GM12878 (cell line): ENCODE measurements around the gene FGF10. TPM values are rescaled to one million over a fixed set of nuclear protein-coding genes. Genes with fewer than 3 reads are reported as not detected.

Experiments
- ATAC-seq: fragments of 200-7000 bp; cut with Tn5 transposase; 3 replicates; pipeline ENCODE4 v1.9.1; 2020; ENCODE audit warnings: mild to moderate bottlenecking, moderate library complexity
- BruUV-seq: library from RNA; stranded (reverse); fragments of 400-500 nt; replicated peaks from 2 replicates; lab custom pipeline; 2021; lab: Mats Ljungman, UMichigan
- CTCF ChIA-PET: fragments of 300-600 bp; sonication (Branson Sonifier 250); formaldehyde crosslinking; extraction: SDS; loops from one replicate; lab custom pipeline; 2021; ENCODE audit warnings: inconsistent platforms; lab: Yijun Ruan, JAX
- POLR2A ChIA-PET: fragments of 350-600 bp; formaldehyde crosslinking; extraction: SDS; loops from one replicate; lab custom pipeline; 2021; ENCODE audit warnings: inconsistent platforms; lab: Charles Lee
- RAD21 ChIA-PET: fragments of 300-600 bp; sonication (Branson Sonifier 250); formaldehyde crosslinking; loops from one replicate; lab custom pipeline; 2023; ENCODE audit warnings: antibody characterized with exemption; ENCODE audit not compliant: unreplicated experiment; lab: Charles Lee
- SMC1A ChIA-PET: fragments of 300-600 bp; sonication (Branson Sonifier 250); formaldehyde crosslinking; loops from one replicate; lab custom pipeline; 2023; ENCODE audit not compliant: unreplicated experiment, uncharacterized antibody; lab: Charles Lee
- DNase-seq: peaks from one replicate; pipeline ENCODE4 v3.0.0-alpha.2; 2011; ENCODE audit warnings: low read depth, low spot score
- FAIRE-seq: peaks from 3 replicates; lab custom pipeline; 2011; peaks lifted over from hg19 to GRCh38; lab: Jason Lieb, UNC
- H2AFZ ChIP-seq: 2 replicates; pipeline ENCODE4 v1.6.0; 2011; ENCODE audit warnings: low read depth, low read length, control low read depth; ENCODE audit not compliant: control insufficient read depth
- H3K27ac ChIP-seq: 2 replicates; pipeline ENCODE4 v1.5.1; 2011; ENCODE audit warnings: control low read depth; ENCODE audit not compliant: control insufficient read depth, insufficient read depth
- H3K27me3 ChIP-seq, 2 experiments: replicated peaks in 1 of 2; 2 replicates each; pipeline versions ENCODE4 v1.6.0 to v1.6.1; 2011; ENCODE audit warnings: low read length in 1 of 2; ENCODE audit not compliant: control insufficient read depth in 2 of 2, insufficient read depth in 2 of 2
- H3K36me3 ChIP-seq, 2 experiments: 2 replicates each; pipeline ENCODE4 v1.5.1; 2011; ENCODE audit warnings: low read length in 1 of 2; ENCODE audit not compliant: control insufficient read depth in 2 of 2, insufficient read depth in 2 of 2
- H3K4me1 ChIP-seq: 2 replicates; pipeline ENCODE4 v1.6.1; 2011; ENCODE audit warnings: mild to moderate bottlenecking, low read length, moderate library complexity, mixed read lengths; ENCODE audit not compliant: control insufficient read depth, insufficient read depth
- H3K4me2 ChIP-seq: 2 replicates; pipeline ENCODE4 v1.6.0; 2011; ENCODE audit warnings: control low read depth; ENCODE audit not compliant: control insufficient read depth, insufficient read depth
- H3K4me3 ChIP-seq: fragments of 200-600 bp; sonication (generic); 2 replicates; pipeline ENCODE4 v1.5.1; 2016
- H3K79me2 ChIP-seq: 2 replicates; pipeline ENCODE4 v1.6.0; 2011; ENCODE audit warnings: low read length; ENCODE audit not compliant: control insufficient read depth, insufficient read depth
- H3K9ac ChIP-seq: 2 replicates; pipeline ENCODE4 v1.8.0; 2011; ENCODE audit warnings: low read length, control low read depth, mixed read lengths; ENCODE audit not compliant: control insufficient read depth, insufficient read depth
- H3K9me3 ChIP-seq: replicated peaks from 3 replicates; pipeline ENCODE4 v1.5.1; 2011; ENCODE audit warnings: mild to moderate bottlenecking, low read length; ENCODE audit not compliant: control insufficient read depth, insufficient read depth
- H4K20me1 ChIP-seq: 2 replicates; pipeline ENCODE4 v1.6.0; 2011; ENCODE audit not compliant: control insufficient read depth, insufficient read depth
- CHD2 ChIP-seq: IDR thresholded peaks from 2 replicates; pipeline ENCODE4 v1.6.1; 2011; ENCODE audit warnings: low read depth, low read length, improper control_type of control experiment, borderline replicate concordance
- ESRRA ChIP-seq: IDR thresholded peaks from 2 replicates; pipeline ENCODE4 v1.6.1; 2012; ENCODE audit warnings: mild to moderate bottlenecking, low read length, improper control_type of control experiment
- JUNB ChIP-seq: IDR thresholded peaks from 2 replicates; pipeline ENCODE4 v1.6.1; 2016; ENCODE audit warnings: antibody characterized with exemption, mild to moderate bottlenecking
- MYB ChIP-seq: fragments of 150-350 bp; IDR thresholded peaks from 2 replicates; pipeline ENCODE4 v1.6.1; 2014; ENCODE audit warnings: mild to moderate bottlenecking, low read depth, low read length, borderline replicate concordance
- NFYB ChIP-seq: IDR thresholded peaks from 2 replicates; pipeline ENCODE4 v1.6.1; 2011; ENCODE audit warnings: low read depth, mild to moderate bottlenecking, low read length, improper control_type of control experiment, moderate library complexity; ENCODE audit not compliant: insufficient read depth
- PAX8 ChIP-seq: fragments of 450-650 bp; IDR thresholded peaks from 2 replicates; pipeline ENCODE4 v1.6.1; 2017; ENCODE audit warnings: mild to moderate bottlenecking, moderate library complexity
- POLR2A ChIP-seq: IDR thresholded peaks from 2 replicates; pipeline ENCODE4 v1.6.1; 2011; ENCODE audit warnings: low read depth, mild to moderate bottlenecking, low read length
- RBBP5 ChIP-seq: fragments of 200-600 bp; sonication (generic); conservative IDR thresholded peaks from 2 replicates; pipeline ENCODE4 v1.6.1; 2016
- SIN3A ChIP-seq: IDR thresholded peaks from 2 replicates; pipeline ENCODE4 v1.6.1; 2012; ENCODE audit warnings: low read depth, low read length, improper control_type of control experiment
- TARDBP ChIP-seq: IDR thresholded peaks from 2 replicates; pipeline ENCODE4 v1.6.1; 2016; ENCODE audit warnings: borderline replicate concordance
- ZNF24 ChIP-seq: fragments of 450-650 bp; IDR thresholded peaks from 2 replicates; pipeline ENCODE4 v1.6.1; 2017; ENCODE audit warnings: antibody characterized with exemption, mild to moderate bottlenecking
- ZNF384 ChIP-seq: IDR thresholded peaks from 2 replicates; pipeline ENCODE4 v1.6.1; 2012; ENCODE audit warnings: low read depth, mild to moderate bottlenecking, low read length, improper control_type of control experiment, borderline replicate concordance
- WGBS: methylation state at CpG from one replicate; pipeline ENCODE4 v1.1.6; 2016; ENCODE audit warnings: low lambda C conversion rate; ENCODE audit not compliant: insufficient replicate concordance, insufficient coverage; ENCODE audit errors: missing lambda C conversion rate; 5-methylcytosine and 5-hydroxymethylcytosine counted together
- in situ Hi-C: fragments of 300-500 bp; cut with MboI; formaldehyde crosslinking; loops from 9 replicates; pipeline ENCODE4 v1.14.3; 2018; ENCODE audit warnings: mixed read lengths
- intact Hi-C: fragments of 100-400 bp; cut with micrococcal nuclease; formaldehyde crosslinking; loops from one replicate; pipeline ENCODE4 v1.14.2; 2022; ENCODE audit not compliant: unreplicated experiment
- polyA plus RNA-seq, 11 experiments: library from polyadenylated mRNA; depleted of rRNA in 4 of 11; unstranded in 6 of 11; stranded (reverse) in 5 of 11; fragments of >200 nt; fragmentation: Nextera tagmentation in 4 of 11; fragmentation: Illumina TruSeq in 1 of 11; extraction: Ambion mirVana in 4 of 11; extraction: Trizol in 1 of 11; gene quantifications; 1 replicate in 1 of 11; 2 replicates in 10 of 11; pipeline versions ENCODE4 v1.2.1 to v1.2.3, GENCODE V29; 2011 to 2016; ENCODE audit warnings: inconsistent platforms in 2 of 11, missing spikeins in 2 of 11, low read depth in 1 of 11
- total RNA-seq, 4 experiments: library from RNA; depleted of rRNA in 3 of 4; stranded (reverse); fragments of >200 nt in 3 of 4; fragmentation: Illumina TruSeq in 1 of 4; extraction: Trizol in 1 of 4; gene quantifications; 2 replicates each; pipeline versions ENCODE4 v1.2.1 to v1.2.3, GENCODE V29; 2013 to 2021
- TF ChIP-seq, protein P1 (sequence below): fragments of 450-650 bp; formaldehyde crosslinking; IDR thresholded peaks from 2 replicates; pipeline ENCODE4 v1.4.0; 2022; ENCODE audit warnings: mild to moderate bottlenecking, moderate library complexity
- TF ChIP-seq, protein P2 (sequence below): fragments of 450-650 bp; IDR thresholded peaks from 2 replicates; pipeline ENCODE4 v1.6.1; 2014; ENCODE audit warnings: mild to moderate bottlenecking

Gene FGF10
- total and polyA plus RNA-seq, 10 of the 15 experiments (the other 5 are each of a cell fraction or from before 2014, with no cell fraction given) = not detected

DNA sequence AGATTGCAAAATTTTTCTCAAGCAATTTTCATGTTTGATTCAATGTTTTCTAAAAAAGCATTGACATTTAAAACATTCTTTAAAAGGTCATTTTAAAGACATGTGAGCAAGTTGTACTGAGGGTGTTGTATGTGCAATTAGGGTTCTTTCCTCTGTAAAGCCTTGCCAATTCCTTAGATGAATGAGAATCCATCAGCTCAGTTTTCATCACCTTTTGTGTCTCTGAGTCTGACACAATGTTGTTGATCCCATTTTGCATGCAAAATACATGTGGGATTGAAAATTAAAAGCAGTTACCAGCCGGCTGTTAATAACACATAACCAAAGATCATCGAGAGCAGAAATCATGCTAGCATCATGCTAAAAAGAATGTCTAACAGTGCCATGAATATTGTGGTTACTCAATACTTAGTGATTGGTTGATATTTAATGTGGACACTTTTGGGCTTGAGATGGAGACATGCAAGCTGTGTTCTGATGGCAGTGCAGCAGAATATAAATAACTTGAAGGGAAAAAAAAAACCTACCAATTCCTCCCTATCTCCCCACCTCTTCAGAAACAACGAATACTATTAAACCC lies 57.7 kb downstream of the FGF10 start:
- Histone ChIP-seq H4K20me1 (no peaks in the 10 kb centered on the region), H3K4me2 (no peak overlapping the region), H2AFZ (no peak overlapping the region)
- in situ Hi-C loops = no loop called here
- POLR2A ChIA-PET = no interaction called here
- TF ChIP-seq PAX8 (no peak), NFYB (no peak), POLR2A (no peak), ESRRA (no peak), SIN3A (no peak), RBBP5 (no peak)
- TF ChIP-seq, all 136 proteins: peak for 0
- Histone ChIP-seq H3K27ac (no peak overlapping the region), H3K27me3 (no peaks in the 10 kb centered on the region), H3K9ac (no peak overlapping the region), H3K4me1 (no peaks in the 10 kb centered on the region), H3K4me3 (no peak overlapping the region), H3K9me3 (no peaks in the 10 kb centered on the region), H3K36me3 (no peaks in the 10 kb centered on the region), H3K79me2 (no peaks in the 10 kb centered on the region)
- BruUV-seq = no TSS peak
- DNase-seq (no peak), FAIRE-seq (no peak), ATAC-seq (no peak)
- intact Hi-C loops = loop anchor here (1.0 kb wide), 1 partner anchor 602 kb away; no protein-coding TSS in a partner anchor
- 32% methylated on average over 3 of the region's 3 CpGs for WGBS
- CTCF ChIA-PET = interaction anchor here (0.6 to 7.0 kb wide), 27 partner anchors 12 to 705 kb away, joined by 3 to 80 read pairs (median 3); no protein-coding TSS in a partner anchor
- SMC1A ChIA-PET = interaction anchor here (0.8 to 2.4 kb wide), 13 partner anchors 14 to 700 kb away, joined by 3 to 26 read pairs (median 4); no protein-coding TSS in a partner anchor
- RAD21 ChIA-PET = interaction anchor here (0.9 to 2.1 kb wide), 5 partner anchors 17 to 700 kb away, joined by 3 to 17 read pairs (median 4); no protein-coding TSS in a partner anchor

DNA sequence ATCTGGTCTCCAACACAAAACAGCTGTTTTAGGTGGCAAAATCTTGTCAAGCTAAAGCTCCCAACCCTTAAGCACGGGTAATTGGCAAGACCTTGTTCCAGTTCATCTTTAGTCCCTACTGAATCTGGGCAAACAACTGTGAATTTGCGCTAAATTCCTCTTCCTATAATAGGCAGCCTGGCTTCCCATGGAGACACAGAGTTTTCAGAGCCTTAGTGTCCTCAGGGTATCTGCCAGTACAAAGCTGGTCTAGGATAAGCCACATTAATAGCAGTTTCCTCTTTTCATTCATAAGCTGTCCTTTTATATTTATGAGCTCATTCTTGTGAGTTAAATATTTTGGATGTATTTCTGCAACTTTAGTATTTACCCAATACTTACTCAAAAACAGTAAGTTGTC lies 59.5 kb downstream of the FGF10 start:
- no peaks in the 10 kb centered on the region for H3K4me1 ChIP-seq
- no peaks in the 10 kb centered on the region for H3K9me3 ChIP-seq
- no peak overlapping the region for H2AFZ ChIP-seq
- intact Hi-C loops (no loop called here), in situ Hi-C loops (loop anchor here (10.0 kb wide), 1 partner anchor 595 kb away; no protein-coding TSS in a partner anchor)
- ChIA-PET RAD21 (no interaction called here), SMC1A (interaction anchor here (0.6 to 2.2 kb wide), 4 partner anchors 9 to 602 kb away, joined by 3 to 6 read pairs (median 3); no protein-coding TSS in a partner anchor), POLR2A (no interaction called here), CTCF (interaction anchor here (0.9 to 7.0 kb wide), 5 partner anchors 15 to 667 kb away, joined by 3 to 80 read pairs (median 5); no protein-coding TSS in a partner anchor)
- DNase-seq (no peak), FAIRE-seq (no peak), ATAC-seq (no peak)
- H3K27ac ChIP-seq = no peak overlapping the region
- WGBS = 3% methylated on average over 2 of the region's 2 CpGs
- no peaks in the 10 kb centered on the region for H3K27me3 ChIP-seq
- no peak overlapping the region for H3K4me3 ChIP-seq
- no peak overlapping the region for H3K4me2 ChIP-seq
- H4K20me1 ChIP-seq = no peaks in the 10 kb centered on the region
- H3K79me2 ChIP-seq = no peaks in the 10 kb centered on the region
- BruUV-seq = no TSS peak
- no peak overlapping the region for H3K9ac ChIP-seq
- H3K36me3 ChIP-seq = no peaks in the 10 kb centered on the region
- TF ChIP-seq ZNF24 (no peak), ZNF384 (no peak), CHD2 (no peak), JUNB (no peak), MYB (no peak), PAX8 (no peak), ESRRA (no peak), TARDBP (no peak)
- TF ChIP-seq, protein P1, sequence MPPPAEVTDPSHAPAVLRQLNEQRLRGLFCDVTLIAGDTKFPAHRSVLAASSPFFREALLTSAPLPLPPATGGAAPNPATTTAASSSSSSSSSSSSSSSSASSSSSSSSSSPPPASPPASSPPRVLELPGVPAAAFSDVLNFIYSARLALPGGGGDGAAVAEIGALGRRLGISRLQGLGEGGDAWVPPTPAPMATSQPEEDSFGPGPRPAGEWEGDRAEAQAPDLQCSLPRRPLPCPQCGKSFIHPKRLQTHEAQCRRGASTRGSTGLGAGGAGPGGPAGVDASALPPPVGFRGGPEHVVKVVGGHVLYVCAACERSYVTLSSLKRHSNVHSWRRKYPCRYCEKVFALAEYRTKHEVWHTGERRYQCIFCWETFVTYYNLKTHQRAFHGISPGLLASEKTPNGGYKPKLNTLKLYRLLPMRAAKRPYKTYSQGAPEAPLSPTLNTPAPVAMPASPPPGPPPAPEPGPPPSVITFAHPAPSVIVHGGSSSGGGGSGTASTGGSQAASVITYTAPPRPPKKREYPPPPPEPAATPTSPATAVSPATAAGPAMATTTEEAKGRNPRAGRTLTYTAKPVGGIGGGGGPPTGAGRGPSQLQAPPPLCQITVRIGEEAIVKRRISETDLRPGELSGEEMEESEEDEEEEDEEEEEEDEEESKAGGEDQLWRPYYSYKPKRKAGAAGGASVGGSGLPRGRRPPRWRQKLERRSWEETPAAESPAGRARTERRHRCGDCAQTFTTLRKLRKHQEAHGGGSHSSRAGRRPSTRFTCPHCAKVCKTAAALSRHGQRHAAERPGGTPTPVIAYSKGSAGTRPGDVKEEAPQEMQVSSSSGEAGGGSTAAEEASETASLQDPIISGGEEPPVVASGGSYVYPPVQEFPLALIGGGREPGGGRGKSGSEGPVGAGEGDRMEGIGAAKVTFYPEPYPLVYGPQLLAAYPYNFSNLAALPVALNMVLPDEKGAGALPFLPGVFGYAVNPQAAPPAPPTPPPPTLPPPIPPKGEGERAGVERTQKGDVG = no peak
- TF ChIP-seq, protein P2, sequence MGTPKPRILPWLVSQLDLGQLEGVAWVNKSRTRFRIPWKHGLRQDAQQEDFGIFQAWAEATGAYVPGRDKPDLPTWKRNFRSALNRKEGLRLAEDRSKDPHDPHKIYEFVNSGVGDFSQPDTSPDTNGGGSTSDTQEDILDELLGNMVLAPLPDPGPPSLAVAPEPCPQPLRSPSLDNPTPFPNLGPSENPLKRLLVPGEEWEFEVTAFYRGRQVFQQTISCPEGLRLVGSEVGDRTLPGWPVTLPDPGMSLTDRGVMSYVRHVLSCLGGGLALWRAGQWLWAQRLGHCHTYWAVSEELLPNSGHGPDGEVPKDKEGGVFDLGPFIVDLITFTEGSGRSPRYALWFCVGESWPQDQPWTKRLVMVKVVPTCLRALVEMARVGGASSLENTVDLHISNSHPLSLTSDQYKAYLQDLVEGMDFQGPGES = no peak
